GM12865 (cell line): ENCODE results near the gene BTBD9.

Source experiments
- DNase-seq: peaks from one replicate; pipeline ENCODE4 v3.0.0; 2010; ENCODE audit warnings: low read depth
- H3K4me3 ChIP-seq: 2 replicates; pipeline ENCODE4 v1.5.1; 2011; ENCODE audit warnings: mild to moderate bottlenecking, low read depth, low read length, control low read depth
- TF ChIP-seq, protein P1 (sequence below): IDR thresholded peaks from 2 replicates; pipeline ENCODE4 v1.5.1; 2011; ENCODE audit warnings: low read length, control low read depth, low read depth, inconsistent platforms; ENCODE audit not compliant: insufficient read depth; ENCODE audit errors: missing control alignments

BTBD9 gene

GRCh38 chr6:38157905-38158304, 481.8 kb downstream of the BTBD9 start:
- TF ChIP-seq, protein P1, sequence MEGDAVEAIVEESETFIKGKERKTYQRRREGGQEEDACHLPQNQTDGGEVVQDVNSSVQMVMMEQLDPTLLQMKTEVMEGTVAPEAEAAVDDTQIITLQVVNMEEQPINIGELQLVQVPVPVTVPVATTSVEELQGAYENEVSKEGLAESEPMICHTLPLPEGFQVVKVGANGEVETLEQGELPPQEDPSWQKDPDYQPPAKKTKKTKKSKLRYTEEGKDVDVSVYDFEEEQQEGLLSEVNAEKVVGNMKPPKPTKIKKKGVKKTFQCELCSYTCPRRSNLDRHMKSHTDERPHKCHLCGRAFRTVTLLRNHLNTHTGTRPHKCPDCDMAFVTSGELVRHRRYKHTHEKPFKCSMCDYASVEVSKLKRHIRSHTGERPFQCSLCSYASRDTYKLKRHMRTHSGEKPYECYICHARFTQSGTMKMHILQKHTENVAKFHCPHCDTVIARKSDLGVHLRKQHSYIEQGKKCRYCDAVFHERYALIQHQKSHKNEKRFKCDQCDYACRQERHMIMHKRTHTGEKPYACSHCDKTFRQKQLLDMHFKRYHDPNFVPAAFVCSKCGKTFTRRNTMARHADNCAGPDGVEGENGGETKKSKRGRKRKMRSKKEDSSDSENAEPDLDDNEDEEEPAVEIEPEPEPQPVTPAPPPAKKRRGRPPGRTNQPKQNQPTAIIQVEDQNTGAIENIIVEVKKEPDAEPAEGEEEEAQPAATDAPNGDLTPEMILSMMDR = no peak
- DNase-seq = no peak
- H3K4me3 ChIP-seq = no peak overlapping the region

- no peak overlapping the region for H3K4me3 ChIP-seq
- no peak for DNase-seq
- TF ChIP-seq, protein P1 = no peak
Measured at GRCh38 chr6:38156818-38157565, 482.7 kb downstream of the BTBD9 start.

DNA sequence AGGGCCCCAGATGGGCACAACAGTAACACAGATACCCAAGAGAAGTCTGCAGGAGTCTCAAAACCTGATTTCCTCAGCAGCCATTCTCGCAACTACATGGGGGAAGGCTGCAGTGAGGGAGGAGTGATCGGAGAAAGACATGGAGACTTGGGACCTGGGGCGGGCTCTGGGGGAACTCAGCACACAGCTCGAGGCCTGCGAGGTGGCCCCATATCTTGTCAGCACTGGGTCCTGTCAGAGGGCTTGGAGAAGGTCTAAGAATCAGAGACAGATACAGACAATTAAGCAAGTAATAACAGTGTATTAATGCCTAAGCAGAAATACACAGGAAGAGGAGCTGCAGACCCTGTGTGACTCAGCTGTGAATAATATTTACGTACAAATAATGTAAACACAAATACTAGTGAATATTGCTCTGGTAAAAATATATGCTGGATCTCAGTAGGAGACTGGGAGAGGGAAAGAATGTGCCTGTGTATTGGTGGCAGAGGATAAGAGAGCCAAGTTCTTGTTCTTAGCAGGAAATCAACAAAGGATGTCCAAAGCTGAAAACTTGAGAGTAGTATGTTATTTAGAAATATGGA, 484.0 kb downstream of the BTBD9 start:
- DNase-seq = no peak
- H3K4me3 ChIP-seq = no peak overlapping the region
- TF ChIP-seq, protein P1 = no peak

- no peak overlapping the region for H3K4me3 ChIP-seq
- TF ChIP-seq, protein P1 = no peak
- no peak for DNase-seq
Measured at GRCh38 chr6:38155144-38155543, 484.6 kb downstream of the BTBD9 start.

DNA sequence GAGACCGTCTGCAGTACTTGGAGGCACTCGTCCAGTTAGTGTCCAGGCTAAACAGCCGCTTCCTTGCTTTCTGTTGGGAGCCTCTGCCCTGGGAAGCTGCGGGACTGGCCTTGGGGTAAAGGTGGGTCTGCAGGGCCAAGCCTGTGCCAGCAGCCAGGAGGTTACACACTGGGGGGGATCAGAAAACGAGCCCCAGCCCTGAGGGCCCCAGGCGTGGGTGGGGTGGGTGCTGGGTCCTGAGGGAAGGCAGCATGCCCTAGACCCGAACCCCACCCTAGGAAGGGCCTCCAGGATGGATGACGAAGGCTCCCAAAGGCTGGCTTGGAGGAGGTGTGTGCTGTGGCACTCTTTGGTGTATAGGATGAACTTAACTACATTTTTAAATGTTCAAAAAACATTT, 485.0 kb downstream of the BTBD9 start:
- TF ChIP-seq, protein P1 = no peak
- no peak overlapping the region for H3K4me3 ChIP-seq
- DNase-seq = no peak

DNA sequence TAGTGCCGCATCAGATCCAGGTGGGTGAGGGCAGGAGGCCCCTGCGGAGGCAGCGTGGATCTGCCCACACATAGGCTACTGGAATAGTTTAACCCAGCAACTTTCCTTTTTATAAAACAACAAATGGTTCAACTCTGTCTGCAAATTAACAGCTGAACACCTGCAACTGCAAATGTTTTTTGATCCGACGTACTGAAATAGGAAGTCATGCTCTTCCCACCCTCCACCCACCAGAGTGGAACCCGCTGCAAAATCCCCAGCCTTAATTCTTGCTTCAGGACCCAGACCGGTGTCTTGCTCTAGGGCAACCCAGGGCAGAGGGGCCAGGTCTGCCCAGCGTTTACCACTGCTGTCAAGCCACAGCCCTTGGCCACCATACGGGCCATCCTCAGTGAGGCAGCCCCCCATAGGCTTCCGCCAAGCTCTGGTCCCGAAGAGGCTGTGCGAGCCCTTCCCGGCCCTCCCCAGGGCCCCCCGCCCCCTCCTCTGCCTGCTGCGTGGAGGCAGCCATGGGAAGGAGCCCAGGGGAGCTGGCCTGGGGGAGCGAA, 485.9 kb downstream of the BTBD9 start:
- no peak overlapping the region for H3K4me3 ChIP-seq
- TF ChIP-seq, protein P1 = no peak

More for the DNA sequence above, 485.9 kb downstream of the BTBD9 start:
- DNase-seq = no peak
